GM12865 (cell line): ENCODE measurements around the gene TMEM218.

Source experiments
- DNase-seq: peaks from one replicate; pipeline ENCODE4 v3.0.0; 2010; ENCODE audit warnings: low read depth
- H3K4me3 ChIP-seq: 2 replicates; pipeline ENCODE4 v1.5.1; 2011; ENCODE audit warnings: mild to moderate bottlenecking, low read depth, low read length, control low read depth
- CTCF ChIP-seq: IDR thresholded peaks from 2 replicates; pipeline ENCODE4 v1.5.1; 2011; ENCODE audit warnings: low read length, control low read depth, low read depth, inconsistent platforms; ENCODE audit not compliant: insufficient read depth; ENCODE audit errors: missing control alignments

Gene TMEM218

GRCh38 chr11:125068368-125068767 is 43.1 kb downstream of the TMEM218 start:
- DNase-seq, result no peak
- TF ChIP-seq CTCF, result no peak
- H3K4me3 ChIP-seq, result no peak overlapping the region

- DNase-seq, result no peak
- H3K4me3 ChIP-seq, result peak overlapping the region; percentile 81
- no peak for TF ChIP-seq CTCF
These were observed 47.4 kb downstream of the TMEM218 start for GRCh38 chr11:125064070-125064469.

- H3K4me3 ChIP-seq, result peak overlapping the region; percentile 81
- no peak for TF ChIP-seq CTCF
- no peak for DNase-seq
These were observed 47.9 kb downstream of the TMEM218 start for GRCh38 chr11:125063429-125064043.

- H3K4me3 ChIP-seq, result peak within 1 kb of the TSS; percentile 81
- no peak for TF ChIP-seq CTCF
- peak; percentile 87 for DNase-seq
These were observed 48.4 kb downstream of the TMEM218 start, which contains the start of gene SLC37A2 for GRCh38 chr11:125062931-125063428. SLC37A2 (plus strand) TSS chr11:125063305; CDS start chr11:125063368, 63 bp downstream.

GRCh38 chr11:125062218-125062930 is 49.1 kb downstream of the TMEM218 start:
- no peak for DNase-seq
- TF ChIP-seq CTCF, result no peak
- peak overlapping the region; percentile 81 for H3K4me3 ChIP-seq

- H3K4me3 ChIP-seq, result no peak overlapping the region
- DNase-seq, result no peak
- TF ChIP-seq CTCF, result no peak
These were observed 50.1 kb downstream of the TMEM218 start for GRCh38 chr11:125061281-125061680.
